Neural cell (in vitro differentiated cells): ENCODE results near the gene MAPK4.

Experiments
- CTCF ChIP-seq: fragments of 450-650 bp; IDR thresholded peaks from 2 replicates; pipeline ENCODE4 v1.5.1; 2014; ENCODE audit warnings: antibody characterized with exemption, mild to moderate bottlenecking, moderate library complexity; ENCODE audit not compliant: poor library complexity, severe bottlenecking
- EP300 ChIP-seq: fragments of 450-650 bp; conservative IDR thresholded peaks from 2 replicates; pipeline ENCODE4 v1.6.1; 2014; ENCODE audit warnings: antibody characterized with exemption, mild to moderate bottlenecking, moderate library complexity; ENCODE audit not compliant: poor library complexity, severe bottlenecking
- EZH2 ChIP-seq: fragments of 200-600, 300-800 bp; shearing (Covaris generic), sonication (generic); IDR thresholded peaks from 2 replicates; pipeline ENCODE4 v1.6.1; 2014; ENCODE audit warnings: antibody characterized with exemption, low read length, borderline replicate concordance, mild to moderate bottlenecking; ENCODE audit not compliant: insufficient read depth, poor library complexity, severe bottlenecking
- MXI1 ChIP-seq: fragments of 450-650 bp; conservative IDR thresholded peaks from 2 replicates; pipeline ENCODE4 v1.6.1; 2014; ENCODE audit warnings: antibody characterized with exemption, mild to moderate bottlenecking; ENCODE audit not compliant: poor library complexity, severe bottlenecking
- POLR2AphosphoS5 ChIP-seq: IDR thresholded peaks from 2 replicates; pipeline ENCODE4 v1.6.1; 2012
- RAD21 ChIP-seq: fragments of 450-650 bp; conservative IDR thresholded peaks from 2 replicates; pipeline ENCODE4 v1.6.1; 2014; ENCODE audit warnings: antibody characterized with exemption, mild to moderate bottlenecking, moderate library complexity
- REST ChIP-seq: IDR thresholded peaks from 2 replicates; pipeline ENCODE4 v1.6.1; 2012; ENCODE audit warnings: borderline replicate concordance
- SMC3 ChIP-seq: fragments of 450-650 bp; conservative IDR thresholded peaks from 2 replicates; pipeline ENCODE4 v1.6.1; 2014; ENCODE audit warnings: antibody characterized with exemption, mild to moderate bottlenecking, moderate library complexity; ENCODE audit not compliant: poor library complexity
- TAF1 ChIP-seq: IDR thresholded peaks from 2 replicates; pipeline ENCODE4 v1.6.1; 2012; ENCODE audit warnings: low read depth

GRCh38 chr18:50620319-50620718 is 60.4 kb downstream of the MAPK4 start:
- TF ChIP-seq CTCF (no peak), REST (no peak), TAF1 (no peak), EP300 (no peak), EZH2 (no peak), POLR2AphosphoS5 (no peak), MXI1 (no peak), SMC3 (no peak), RAD21 (no peak)
